Activated CD8-positive, alpha-beta memory T cell treated with anti-CD3 and anti-CD28 coated beads, Interleukin-2, amount 50 U/mL, for 4 hours (primary cell): ENCODE results near the gene SP140.
"Not testable (repeated sequence)": the region's sequence is repeated elsewhere in the genome, so short reads cannot be mapped to it uniquely, and the experiment has no call there.

Source experiments
- DNase-seq: peaks from one replicate; pipeline ENCODE4 v3.0.0-alpha.2; 2020

The SP140 gene

DNA sequence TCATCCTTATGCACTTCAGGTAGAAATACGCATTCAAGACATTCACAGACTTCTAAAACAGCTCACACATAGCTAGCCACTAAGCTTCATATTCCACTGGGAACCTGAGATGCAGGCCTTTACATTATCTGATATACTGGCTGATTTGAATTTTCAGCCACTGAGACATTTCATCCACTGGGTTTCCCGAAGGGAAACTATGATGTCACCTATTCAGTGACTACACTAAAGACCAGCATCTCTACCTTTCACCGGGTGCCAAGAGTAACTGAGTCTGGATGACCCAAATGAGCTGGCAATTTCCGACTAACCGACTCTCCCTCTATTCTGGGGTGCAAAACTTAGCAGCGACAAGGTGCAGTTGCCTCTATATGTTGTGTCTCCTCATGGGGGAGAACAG lies 69.7 kb downstream of the SP140 start:
- DNase-seq: no peak

DNA sequence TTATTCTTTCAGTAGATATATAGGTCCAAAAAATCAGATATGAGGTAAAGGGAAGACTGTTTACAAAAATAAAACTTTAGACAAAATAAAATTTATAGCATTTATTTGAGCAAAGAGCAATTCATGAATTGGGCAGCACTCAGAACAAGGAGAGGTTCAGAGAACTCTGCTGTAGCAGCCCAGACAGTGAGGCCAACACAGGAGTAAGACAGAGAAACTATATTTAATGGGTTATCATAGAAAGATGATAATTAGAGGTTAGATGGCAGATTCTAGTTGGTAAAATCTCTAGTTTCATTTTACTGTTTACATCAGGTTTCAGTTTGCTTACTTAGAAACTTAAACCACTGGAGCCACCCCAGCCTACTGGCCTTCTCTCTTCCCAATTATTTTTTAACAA lies 71.4 kb downstream of the SP140 start:
- DNase-seq: no peak

DNA sequence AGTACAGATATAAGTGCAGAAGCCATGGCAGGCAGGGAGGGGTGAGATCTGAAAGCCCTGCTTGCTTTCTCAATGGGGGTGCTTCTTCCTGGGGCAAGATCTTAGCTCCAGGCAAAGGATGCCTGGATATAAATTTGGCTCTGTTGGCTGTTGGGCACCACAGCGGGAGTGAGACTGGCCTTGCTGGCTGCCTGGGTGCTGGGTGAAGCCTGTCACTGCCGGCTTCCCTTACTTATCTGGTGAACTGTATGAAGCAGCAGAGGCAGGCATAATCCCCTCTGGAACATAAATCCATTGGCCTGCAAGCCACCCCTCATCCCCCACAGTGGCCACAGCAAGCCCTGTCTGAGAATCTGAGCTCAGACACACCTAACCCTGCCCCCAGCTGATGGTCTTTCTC lies 74.1 kb downstream of the SP140 start:
- no peak for DNase-seq

DNA sequence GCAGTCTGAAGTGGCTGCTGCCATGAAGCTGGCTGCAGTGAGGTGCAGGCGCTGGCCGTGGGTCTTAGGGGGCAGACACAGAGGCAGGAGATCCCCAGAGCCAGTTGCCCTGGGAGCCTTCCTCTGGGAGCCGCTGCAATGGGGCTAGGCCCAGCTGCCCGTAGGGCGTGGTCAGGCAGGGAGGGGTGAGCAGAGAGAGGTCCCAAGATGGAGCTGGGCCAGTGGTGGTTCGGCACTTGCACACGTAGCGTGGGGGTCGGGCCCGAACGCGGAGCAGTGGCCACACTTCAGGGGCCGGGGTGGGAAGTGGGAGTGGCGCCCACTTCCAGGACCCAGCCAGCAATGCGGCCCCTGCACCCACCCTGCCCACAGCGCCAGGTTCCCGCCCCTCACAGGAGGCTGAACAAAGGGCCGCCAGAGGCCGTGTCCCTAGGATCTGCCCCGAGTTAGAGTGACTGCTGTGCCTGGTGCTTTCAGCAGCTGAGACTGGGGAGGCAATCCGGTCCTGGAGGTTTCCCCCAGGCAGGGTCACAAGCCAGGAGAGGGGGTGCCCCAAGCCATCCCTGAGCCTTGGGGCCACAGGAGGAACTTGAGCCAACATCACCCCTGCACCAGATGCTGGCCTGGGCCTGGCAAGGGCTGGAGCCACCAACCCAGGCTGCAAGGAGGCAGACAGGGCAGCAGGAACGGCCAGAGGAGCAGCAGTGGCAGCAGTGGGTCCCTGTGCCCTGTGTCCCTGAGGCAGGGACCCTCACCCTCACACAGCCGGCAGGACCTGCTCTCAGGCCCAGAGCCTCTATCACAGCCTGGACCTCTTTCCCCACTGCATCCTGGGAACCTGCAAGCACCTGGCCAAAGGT lies 80.1 kb downstream of the SP140 start:
- no peak for DNase-seq

DNA sequence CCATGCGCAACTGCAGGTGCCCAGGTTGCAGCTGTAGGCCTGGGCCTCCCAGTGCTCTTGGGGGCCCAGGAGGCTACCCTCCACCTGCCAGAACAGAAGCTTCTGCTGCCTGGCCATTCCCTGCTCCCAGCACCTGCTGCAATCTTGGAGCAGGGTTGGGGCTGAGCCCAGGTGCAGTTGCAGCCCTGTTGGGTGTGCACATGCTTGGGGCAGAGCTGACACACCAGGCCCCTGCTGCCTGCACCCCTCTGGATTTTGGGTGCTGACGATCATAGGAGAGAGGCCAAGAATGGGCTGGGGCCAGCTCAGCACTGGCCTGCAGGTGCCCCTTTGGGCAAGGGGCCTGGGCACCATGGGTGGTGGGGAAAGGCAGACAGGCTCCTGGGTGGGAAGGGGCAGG lies 80.9 kb downstream of the SP140 start:
- DNase-seq: no peak

DNA sequence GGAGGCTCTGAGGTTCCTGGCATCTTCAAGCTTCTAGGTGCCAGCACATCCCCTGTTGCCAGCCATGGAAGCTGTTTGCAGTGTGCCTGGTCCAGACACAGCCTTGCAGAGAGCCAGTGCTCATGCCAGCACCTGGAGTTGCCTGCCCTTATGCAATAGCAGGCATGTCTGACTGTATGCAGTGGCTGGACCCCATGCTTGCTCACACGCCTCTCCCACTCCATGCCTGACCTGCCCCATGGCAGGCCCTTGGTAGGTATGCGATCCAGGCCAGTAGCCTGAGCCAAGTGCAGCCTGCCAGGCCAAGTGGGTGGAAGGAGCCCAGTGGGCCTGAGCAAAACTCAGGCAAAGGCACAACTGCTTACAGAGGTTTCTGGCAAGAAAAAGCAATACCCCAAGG lies 81.9 kb downstream of the SP140 start:
- no peak for DNase-seq

DNA sequence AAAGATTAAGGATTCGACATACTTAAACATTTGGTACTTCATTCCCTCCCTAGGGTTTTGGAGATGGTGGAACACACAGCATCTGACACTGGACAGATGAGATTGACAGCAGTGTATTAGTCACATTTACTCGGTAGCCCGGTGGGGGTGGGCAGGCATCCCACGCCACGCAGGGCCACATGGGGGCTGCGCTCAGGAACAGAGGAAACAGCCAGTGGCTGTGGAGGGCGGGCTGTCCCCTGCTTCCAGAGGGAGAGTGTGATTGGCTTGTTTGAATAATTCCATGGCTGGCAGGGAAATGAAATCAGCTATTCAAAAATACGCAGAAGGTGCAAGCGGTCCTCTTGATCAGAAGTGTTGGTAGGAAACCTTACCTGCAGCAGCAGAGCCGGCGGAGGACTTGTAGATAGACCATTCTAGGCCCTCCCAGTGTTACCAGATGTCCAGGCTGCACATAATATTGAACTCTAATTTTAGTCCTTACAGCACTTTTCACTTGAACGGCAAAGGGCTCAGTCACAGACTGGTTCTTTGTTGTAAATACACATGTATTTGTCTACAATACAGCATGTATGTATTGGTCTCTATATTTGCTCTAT lies 83.0 kb downstream of the SP140 start:
- DNase-seq: no peak

DNA sequence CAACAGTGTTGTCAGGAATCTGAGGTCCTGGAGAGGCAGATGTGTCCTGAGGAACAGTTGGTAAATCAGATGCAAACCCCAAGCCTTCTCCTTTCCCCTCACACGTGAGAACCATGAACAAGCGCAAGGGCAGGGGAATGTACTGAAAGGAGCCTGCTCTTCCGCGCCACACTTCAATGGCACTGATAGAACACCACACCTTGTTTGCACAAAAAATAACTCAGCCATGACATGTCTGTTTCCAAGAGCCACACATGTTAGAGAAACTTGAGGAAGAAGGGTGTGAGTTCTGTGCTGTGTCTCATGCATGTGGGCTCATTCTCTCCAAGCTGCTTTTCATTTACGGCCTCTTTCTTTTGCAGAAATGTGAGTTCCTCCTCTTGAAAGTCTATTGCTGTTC lies 85.3 kb downstream of the SP140 start:
- not testable (repeated sequence) for DNase-seq

DNA sequence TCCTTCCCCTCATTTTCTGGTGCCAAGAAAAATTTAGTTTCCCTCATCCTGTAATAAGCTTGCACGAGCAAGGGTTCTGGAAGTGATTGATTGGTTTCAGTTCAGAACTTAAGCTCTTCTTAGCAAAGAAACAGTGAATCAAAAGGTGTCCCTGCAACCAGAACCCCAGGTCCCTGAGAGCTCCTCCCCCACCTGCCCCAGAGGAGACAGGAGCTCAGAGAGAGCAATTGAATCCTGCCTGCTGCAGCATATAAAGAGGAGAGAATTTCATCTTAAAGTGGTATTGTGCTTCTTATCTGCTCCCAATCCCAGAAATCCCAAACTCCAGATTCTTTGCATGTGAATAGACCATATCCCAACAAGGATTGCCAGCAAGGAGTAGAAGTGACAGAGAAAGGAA lies 86.1 kb downstream of the SP140 start:
- DNase-seq: not testable (repeated sequence)

DNA sequence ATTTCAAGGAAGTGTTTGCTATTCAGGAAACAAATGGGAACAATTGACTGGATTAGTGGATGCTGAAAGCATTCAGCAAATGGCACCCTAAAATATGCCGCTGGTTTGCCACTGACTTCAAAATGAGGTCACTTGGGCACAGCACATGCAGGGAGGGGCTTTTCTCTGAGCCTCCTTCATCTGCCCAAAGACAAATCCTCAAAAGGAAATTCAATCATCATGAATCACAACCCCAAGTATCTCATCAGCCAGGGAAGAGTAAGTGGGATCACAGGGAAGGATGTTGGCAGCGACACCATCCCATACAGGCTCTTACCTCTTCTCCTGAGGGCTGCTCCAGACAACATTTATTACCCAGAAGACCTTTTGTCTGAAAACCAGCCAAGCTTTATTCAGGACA lies 87.1 kb downstream of the SP140 start:
- no peak for DNase-seq

DNA sequence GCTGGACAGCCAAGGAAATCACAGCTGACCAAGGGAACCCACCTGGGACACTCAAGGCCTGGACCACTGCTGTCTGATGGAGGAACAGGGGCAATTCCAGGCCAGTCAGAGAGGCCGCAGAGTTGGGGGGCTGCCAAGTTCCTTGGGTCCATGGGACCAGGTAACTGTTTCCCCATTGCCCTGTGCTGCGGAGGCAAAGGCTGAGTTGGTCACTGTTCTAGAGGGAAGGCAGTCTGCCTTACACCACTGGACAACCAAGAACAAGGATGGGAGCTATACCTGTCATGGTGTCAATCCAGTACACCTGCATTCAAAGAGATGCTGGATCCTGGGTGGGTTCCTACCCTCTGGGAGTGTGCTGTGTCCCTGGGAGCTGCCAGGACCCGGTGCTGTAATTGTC lies 91.8 kb downstream of the SP140 start:
- DNase-seq: no peak

DNA sequence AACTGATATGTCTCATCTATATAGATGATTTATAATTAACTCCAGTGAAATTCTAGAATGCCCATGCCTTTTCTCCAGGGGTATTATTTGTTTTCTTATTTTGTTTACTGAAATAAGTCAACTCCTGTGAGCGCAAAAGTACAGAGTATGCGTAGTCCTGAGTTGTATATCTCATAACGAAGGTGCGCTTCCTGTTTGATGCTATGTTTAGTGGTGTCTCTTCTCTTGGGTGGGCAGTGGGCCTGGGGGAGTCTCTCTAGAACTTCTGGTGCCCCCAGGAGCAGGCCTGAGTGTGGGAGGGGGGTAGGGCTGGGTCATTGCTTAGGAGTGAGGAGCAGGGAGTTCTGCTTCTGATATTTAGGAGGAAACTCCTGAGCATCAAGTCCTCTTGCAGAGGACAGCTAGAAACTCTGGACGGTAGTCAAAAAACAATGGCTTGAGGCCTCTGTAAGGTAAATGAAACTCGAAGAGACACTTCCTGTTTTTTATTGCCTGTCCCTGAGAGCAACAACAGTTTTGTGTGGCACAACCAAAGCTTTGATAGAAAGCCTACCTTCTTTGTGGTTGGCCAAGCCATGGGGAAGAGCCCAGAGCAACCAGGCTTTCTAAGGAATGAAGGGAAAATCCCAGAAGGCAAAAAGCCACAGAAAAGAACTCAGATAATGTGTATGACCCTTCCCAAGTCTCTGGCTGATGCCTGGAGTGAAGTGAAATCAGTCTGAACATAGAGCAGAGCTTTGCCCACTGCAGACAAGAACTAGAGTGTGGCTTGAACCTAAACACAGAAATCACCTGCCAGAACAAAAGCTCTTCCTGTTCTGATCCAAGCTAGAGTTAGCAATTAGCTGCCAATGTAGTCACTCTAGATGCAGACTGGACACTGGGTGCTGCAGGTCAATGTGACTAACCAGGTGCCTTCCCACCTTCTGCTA lies 92.9 kb downstream of the SP140 start:
- no peak for DNase-seq

DNA sequence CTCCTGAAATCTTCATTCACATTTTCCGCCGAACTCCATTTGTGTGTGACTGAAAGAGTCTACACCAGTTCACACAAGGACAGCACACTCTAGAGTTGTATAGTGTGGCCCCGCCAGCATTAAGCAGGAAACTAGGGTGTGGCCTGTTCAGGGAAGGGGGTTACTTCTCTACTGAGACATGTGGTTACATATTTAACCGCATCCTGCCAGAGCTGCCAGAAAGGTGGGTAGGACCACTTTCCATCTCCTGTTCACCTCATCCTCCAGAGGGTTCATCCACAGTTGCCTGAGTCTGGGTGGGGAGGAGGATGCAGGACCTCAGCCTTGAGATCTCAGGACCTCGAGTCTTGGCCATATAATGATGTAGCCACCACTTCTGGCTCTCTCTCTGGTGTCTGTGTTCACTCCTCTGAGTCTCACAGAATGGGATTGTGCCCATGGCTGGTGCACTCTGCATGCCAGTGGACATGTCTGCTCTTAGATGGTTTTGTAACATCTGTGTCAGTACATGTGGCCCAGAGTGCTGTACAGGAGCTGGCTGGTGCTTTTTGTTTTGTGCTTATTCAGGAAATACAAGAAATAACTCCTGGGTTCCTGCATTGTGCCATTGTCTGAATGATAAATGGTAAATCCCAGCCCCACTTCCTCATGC lies 93.8 kb downstream of the SP140 start:
- peak; percentile 48 for DNase-seq

DNA sequence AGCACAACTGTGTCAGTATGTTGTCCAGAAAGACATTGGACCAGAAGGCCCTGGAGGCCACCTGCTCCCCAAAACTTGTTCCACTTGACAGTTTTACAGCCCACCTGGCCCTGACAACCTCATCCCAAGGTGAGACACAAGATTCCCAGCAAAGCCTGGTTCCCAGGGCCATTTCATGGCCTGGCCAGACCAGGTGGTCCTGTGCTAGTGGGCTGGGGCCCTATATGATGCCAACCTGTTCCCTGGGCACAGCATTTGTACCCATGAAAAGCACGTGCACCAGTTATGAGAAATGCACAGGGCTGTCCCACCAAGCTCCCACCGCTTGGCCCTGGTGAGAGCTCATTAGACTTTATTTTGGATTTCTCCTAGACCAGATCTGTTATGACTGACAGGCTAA lies 95.5 kb downstream of the SP140 start:
- DNase-seq: no peak

DNA sequence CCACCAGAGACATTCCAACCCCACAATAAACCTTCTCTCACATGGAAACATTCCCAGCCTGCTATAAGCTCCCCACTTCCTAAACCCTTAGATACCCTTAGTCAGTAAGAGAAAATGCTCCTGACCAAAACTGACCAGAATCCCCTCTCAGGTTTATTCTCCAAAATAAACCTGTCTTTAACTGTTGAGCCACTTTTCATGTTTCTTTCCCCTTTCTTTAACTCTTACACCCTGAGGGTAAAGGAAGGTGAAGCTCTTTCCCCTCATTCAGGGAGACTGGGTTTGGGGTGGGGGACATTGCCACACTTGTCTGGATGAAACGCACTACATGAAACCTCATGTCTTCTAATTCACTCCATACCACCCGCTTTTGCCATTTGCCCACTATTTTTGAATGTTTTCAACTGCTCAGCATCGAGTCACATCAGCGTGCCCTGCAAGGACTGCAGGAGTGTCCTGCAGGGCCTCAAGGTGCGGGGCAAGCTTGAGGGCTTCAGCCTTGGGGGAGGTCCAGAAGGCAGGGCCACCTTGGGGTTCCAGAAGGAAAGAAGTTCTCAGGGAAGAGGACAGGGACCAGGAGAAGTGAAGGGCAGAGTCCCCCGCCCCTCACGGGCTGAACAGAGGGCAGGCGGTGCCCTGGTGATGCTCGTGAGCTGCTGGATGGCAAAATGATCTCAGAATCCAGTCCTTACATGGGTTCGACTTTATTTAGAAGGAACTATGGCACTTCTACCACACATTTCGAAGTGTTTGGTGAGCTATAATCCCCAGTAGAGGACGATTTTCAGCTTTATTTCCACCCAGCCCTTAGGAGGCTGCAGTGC lies 97.2 kb downstream of the SP140 start:
- DNase-seq: no peak

DNA sequence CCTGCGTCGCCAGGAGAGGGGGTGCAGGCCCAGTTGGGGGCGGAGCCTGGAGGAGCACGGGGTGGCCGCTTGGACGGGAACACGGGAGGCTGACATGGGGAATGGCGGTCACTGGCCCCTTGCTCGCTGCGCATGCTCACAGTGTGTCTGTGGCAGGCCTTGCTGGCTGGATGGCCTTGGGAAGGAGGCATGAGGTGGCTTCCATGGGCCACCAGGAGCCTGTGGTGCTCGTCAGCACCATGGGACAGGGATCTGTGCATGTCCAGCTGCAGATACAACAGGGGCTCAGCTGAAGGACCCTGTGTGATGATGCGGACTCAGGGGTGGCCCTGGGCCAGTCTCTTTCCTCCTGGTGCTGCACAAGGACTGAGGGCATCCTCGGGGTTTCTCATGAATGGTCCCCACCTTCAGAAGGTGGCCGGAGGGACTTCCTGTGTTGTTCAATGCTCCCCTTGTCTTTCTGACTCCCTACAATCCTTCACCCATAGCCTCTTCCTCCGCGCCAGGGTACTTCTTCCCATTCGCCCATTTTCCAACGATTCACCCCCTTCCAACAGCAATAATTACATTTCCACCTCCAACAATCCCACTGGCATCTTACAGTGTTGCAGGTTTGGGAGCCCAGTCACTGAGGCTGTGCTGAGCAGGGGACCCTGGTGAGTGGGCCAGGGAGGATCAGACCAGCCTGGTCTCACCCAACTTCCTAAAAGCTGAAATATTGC lies 98.0 kb downstream of the SP140 start:
- DNase-seq: no peak

DNA sequence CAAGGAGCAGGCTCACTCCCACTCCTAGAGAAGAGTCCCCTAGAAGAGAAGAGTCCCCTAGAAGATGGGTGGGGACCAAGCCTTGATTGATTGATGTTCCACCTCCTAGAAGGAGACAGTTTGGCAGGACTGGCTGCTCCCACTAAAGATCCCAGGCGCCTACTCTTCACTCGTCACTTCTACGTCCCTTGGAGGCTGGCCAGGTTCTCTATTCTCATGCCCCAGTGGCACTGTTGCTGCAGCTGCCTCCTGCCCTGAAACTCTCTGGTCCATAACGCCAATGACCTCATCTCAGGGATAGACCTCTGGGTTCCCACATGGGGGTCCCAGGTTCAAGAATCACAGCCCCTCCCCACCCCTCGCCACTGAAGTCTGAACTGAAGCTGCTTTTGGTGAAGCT lies 99.0 kb downstream of the SP140 start:
- DNase-seq: no peak

DNA sequence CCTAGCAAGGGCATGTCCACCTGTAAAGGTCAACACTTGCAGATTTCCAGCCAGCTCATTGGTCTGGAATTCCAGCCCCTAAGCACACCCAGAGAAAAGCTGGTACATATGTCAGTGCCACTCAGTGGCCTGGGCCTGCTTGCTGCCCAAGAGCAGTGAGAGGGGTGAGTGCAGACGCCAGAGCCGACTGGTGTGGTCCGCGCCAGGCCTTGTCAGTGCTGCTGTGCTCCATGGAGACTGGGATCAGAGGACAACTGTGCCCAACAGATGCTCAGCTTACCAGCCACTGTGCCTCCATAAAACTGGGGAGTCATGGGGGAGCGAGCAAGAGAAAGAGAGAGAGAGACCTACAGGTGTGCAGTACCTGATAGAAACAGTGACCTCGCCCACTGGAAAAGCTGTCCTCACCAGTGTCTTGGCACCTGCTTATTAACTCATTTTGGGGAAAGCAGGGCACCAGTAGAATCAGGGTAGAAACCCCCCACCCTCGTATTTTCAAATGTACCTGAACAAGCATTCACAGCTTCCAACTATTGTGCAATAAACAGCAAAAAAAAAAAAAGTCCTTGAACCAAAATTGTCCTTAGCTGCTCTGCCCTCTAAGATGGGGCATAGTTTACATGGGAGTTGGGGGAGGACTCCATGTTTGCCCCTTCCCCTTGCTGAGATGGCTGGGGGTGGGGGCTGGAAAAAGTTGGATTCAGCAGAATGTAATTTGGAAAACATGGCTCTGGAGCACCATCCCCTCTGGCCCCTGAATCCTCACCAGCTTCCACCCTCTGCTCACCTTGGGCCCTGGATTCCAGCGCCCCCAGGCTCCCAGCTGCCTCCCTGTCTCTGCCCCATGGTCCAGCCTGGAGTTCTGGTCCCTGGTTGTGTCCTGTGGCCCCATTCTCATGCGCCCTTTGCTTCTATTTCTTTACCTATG lies 100.0 kb downstream of the SP140 start:
- DNase-seq: no peak

DNA sequence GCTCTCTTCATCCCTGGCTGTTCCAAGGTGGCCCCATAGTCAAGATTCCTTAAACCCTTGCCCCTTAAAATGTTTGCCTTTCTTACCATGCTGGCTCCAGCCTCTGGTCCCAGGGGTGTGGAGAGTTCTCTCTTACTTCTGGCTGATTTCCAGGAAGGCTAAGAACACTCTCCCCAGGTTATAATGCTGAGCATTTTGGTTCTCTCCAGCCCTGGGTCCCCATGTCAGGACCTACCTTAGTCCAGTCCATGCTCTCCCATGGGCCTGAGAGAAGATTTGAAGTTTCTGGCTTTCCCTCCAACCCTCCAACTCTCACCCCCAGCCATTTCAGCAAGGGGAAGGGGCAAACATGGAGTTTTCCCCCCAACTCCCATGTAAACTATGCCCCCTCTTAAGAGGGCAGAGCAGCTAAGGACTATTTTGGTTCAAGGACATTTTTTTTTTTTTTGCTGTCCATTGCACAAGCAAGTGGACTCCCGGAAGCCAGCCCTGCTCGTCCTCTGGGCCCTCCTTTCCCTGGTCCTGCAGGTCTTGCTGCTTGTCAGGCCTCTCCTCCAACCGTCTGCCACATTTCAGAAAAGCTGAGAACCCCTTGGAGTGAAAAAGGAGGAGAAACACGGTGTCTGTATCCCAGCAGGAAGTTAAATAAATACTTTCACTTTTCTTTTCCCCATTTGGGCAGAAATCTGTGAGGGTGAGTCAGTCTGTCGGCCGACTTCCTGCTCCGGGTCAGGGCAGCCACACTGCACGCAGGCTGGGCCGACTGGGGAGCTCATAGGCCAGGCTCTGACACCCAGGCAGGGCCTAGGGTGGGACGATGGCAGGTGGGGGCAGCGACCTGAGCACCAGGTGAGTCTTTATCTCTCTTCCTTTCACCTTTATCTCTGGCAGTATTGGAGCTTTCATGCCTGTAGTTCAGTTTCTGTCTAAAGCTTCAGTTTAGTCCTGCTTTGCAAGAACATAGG lies 101.2 kb downstream of the SP140 start, which contains the start of gene SP140L:
TSS of gene SP140L (plus strand) at position 741 of the 965 bp plus-strand sequence. CDS start at position 818, 77 bp downstream.
- peak; percentile 82 for DNase-seq
